HEK293 (cell line): ENCODE measurements around the gene DUS3L.

Source experiments
- KLF16 ChIP-seq: fragments of 450-650 bp; formaldehyde crosslinking; IDR thresholded peaks from 2 replicates; pipeline ENCODE4 v1.5.1; 2017; ENCODE audit warnings: missing biosample characterization, missing genetic modification characterization
- KLF8 ChIP-seq: fragments of 450-650 bp; formaldehyde crosslinking; IDR thresholded peaks from 2 replicates; pipeline ENCODE4 v1.5.1; 2016; ENCODE audit warnings: missing biosample characterization, missing genetic modification characterization
- ZFP3 ChIP-seq: fragments of 450-650 bp; formaldehyde crosslinking; IDR thresholded peaks from 2 replicates; pipeline ENCODE4 v1.5.1; 2016; ENCODE audit warnings: low read depth, missing biosample characterization, missing genetic modification characterization
- ZNF629 ChIP-seq: fragments of 450-650 bp; formaldehyde crosslinking; IDR thresholded peaks from 2 replicates; pipeline ENCODE4 v1.5.1; 2017; ENCODE audit warnings: missing biosample characterization, missing genetic modification characterization
- TF ChIP-seq, protein P1 (sequence below): fragments of 450-650 bp; formaldehyde crosslinking; IDR thresholded peaks from 2 replicates; pipeline ENCODE4 v1.5.1; 2016; ENCODE audit warnings: missing biosample characterization, missing genetic modification characterization
- TF ChIP-seq, protein P2 (sequence below): fragments of 450-650 bp; formaldehyde crosslinking; IDR thresholded peaks from 2 replicates; pipeline ENCODE4 v1.5.1; 2016; ENCODE audit warnings: missing biosample characterization, missing genetic modification characterization
- TF ChIP-seq, protein P3 (sequence below): sonication (generic); formaldehyde crosslinking; IDR thresholded peaks from 2 replicates; pipeline ENCODE4 v1.8.1; 2022; ENCODE audit warnings: mild to moderate bottlenecking, moderate library complexity, missing genetic modification reagents

DNA sequence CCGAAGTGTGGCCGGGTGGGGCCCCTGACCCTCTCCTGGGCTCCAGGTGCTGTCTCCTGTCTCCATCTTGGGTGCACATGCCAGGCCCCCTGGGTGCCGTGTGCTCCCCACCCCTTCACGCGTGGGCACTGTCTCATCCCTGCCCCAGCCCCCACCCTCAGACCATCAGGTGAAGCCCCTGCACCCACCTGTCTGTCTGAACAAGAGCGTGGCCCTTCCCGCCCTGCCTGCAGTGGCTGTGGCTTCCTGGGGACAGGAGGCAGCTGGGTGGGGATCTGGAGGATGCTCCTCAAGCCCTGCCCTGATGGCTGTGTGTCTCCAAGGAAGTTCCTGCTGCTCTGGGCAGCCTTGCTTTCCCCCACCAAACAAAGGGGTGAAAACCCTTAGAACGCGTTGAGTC is 8.6 kb downstream of the DUS3L start:
- TF ChIP-seq, protein P1, sequence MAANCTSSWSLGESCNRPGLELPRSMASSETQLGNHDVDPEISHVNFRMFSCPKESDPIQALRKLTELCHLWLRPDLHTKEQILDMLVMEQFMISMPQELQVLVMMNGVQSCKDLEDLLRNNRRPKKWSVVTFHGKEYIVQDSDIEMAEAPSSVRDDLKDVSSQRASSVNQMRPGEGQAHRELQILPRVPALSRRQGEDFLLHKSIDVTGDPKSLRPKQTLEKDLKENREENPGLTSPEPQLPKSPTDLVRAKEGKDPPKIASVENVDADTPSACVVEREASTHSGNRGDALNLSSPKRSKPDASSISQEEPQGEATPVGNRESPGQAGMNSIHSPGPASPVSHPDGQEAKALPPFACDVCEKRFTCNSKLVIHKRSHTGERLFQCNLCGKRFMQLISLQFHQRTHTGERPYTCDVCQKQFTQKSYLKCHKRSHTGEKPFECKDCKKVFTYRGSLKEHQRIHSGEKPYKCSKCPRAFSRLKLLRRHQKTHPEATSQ (tag by site-specific recombination), result no peak
- TF ChIP-seq, protein P2, sequence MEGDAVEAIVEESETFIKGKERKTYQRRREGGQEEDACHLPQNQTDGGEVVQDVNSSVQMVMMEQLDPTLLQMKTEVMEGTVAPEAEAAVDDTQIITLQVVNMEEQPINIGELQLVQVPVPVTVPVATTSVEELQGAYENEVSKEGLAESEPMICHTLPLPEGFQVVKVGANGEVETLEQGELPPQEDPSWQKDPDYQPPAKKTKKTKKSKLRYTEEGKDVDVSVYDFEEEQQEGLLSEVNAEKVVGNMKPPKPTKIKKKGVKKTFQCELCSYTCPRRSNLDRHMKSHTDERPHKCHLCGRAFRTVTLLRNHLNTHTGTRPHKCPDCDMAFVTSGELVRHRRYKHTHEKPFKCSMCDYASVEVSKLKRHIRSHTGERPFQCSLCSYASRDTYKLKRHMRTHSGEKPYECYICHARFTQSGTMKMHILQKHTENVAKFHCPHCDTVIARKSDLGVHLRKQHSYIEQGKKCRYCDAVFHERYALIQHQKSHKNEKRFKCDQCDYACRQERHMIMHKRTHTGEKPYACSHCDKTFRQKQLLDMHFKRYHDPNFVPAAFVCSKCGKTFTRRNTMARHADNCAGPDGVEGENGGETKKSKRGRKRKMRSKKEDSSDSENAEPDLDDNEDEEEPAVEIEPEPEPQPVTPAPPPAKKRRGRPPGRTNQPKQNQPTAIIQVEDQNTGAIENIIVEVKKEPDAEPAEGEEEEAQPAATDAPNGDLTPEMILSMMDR (tag by site-specific recombination), result no peak
- TF ChIP-seq KLF16 (tag by site-specific recombination) (no peak), ZNF629 (tag by site-specific recombination) (no peak), KLF8 (tag by site-specific recombination) (no peak), ZFP3 (tag by site-specific recombination) (no peak)
- TF ChIP-seq, protein P3, sequence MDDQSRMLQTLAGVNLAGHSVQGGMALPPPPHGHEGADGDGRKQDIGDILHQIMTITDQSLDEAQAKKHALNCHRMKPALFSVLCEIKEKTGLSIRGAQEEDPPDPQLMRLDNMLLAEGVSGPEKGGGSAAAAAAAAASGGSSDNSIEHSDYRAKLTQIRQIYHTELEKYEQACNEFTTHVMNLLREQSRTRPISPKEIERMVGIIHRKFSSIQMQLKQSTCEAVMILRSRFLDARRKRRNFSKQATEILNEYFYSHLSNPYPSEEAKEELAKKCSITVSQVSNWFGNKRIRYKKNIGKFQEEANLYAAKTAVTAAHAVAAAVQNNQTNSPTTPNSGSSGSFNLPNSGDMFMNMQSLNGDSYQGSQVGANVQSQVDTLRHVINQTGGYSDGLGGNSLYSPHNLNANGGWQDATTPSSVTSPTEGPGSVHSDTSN (CRISPR knock-in tag), result no peak
